Pons (tissue), 1 donor: ENCODE results near the gene NAV2.
"Not testable (repeated sequence)": the region's sequence is repeated elsewhere in the genome, so short reads cannot be mapped to it uniquely, and the experiment has no call there.

Source experiments
- DNase-seq: peaks from one replicate; pipeline ENCODE4 v3.0.0-alpha.2; 2016; ENCODE audit warnings: low spot score

Gene NAV2

GRCh38 chr11:20112291-20113148 lies 399.9 kb downstream of the NAV2 start:
- DNase-seq = peak; percentile 82

- DNase-seq = no peak
Measured at GRCh38 chr11:20113149-20113438, 400.5 kb downstream of the NAV2 start.

- no peak for DNase-seq
Measured at GRCh38 chr11:20114588-20114987, 402.0 kb downstream of the NAV2 start.

- no peak for DNase-seq
Measured at GRCh38 chr11:20116825-20117224, 404.2 kb downstream of the NAV2 start.

GRCh38 chr11:20117291-20117690 lies 404.7 kb downstream of the NAV2 start:
- no peak for DNase-seq

GRCh38 chr11:20118209-20118608 lies 405.6 kb downstream of the NAV2 start:
- DNase-seq = no peak

GRCh38 chr11:20119315-20119714 lies 406.7 kb downstream of the NAV2 start:
- DNase-seq = no peak

- DNase-seq = no peak
Measured at GRCh38 chr11:20120134-20120925, 407.7 kb downstream of the NAV2 start.

- no peak for DNase-seq
Measured at GRCh38 chr11:20122131-20122530, 409.5 kb downstream of the NAV2 start.

GRCh38 chr11:20125927-20126326 lies 413.3 kb downstream of the NAV2 start:
- DNase-seq = no peak

GRCh38 chr11:20126724-20127123 lies 414.1 kb downstream of the NAV2 start:
- DNase-seq = no peak

GRCh38 chr11:20127671-20128527 lies 415.3 kb downstream of the NAV2 start:
- peak; percentile 70 for DNase-seq

- not testable (repeated sequence) for DNase-seq
Measured at GRCh38 chr11:20128528-20128825, 415.8 kb downstream of the NAV2 start.

- no peak for DNase-seq
Measured at GRCh38 chr11:20129665-20130064, 417.0 kb downstream of the NAV2 start.

GRCh38 chr11:20131788-20132666 lies 419.4 kb downstream of the NAV2 start:
- DNase-seq = peak; percentile 54

- no peak for DNase-seq
Measured at GRCh38 chr11:20132667-20133039, 420.0 kb downstream of the NAV2 start.

GRCh38 chr11:20134991-20135736 lies 422.5 kb downstream of the NAV2 start:
- no peak for DNase-seq

GRCh38 chr11:20137637-20138036 lies 425.0 kb downstream of the NAV2 start:
- no peak for DNase-seq

- no peak for DNase-seq
Measured at GRCh38 chr11:20138707-20139106, 426.1 kb downstream of the NAV2 start.

- DNase-seq = no peak
Measured at GRCh38 chr11:20154381-20154780, 441.7 kb downstream of the NAV2 start.

GRCh38 chr11:20155683-20156279 lies 443.1 kb downstream of the NAV2 start:
- DNase-seq = no peak
